HFFc6 (cell line): ENCODE data around the gene CCL21. TPM values are rescaled to one million over a fixed set of nuclear protein-coding genes. Genes with fewer than 3 reads are reported as not detected.

Experiments
- DNase-seq: peaks from one replicate; pipeline ENCODE4 v3.0.0-alpha.2; 2018
- H3K27ac Mint-ChIP-seq: 2 replicates; pipeline ENCODE4 v1.8.0; 2020; ENCODE audit warnings: mild to moderate bottlenecking, mixed read lengths
- H3K27me3 Mint-ChIP-seq: 2 replicates; pipeline ENCODE4 v1.8.0; 2021; ENCODE audit warnings: mild to moderate bottlenecking, moderate library complexity, mixed read lengths; ENCODE audit not compliant: insufficient read depth
- H3K36me3 Mint-ChIP-seq: 2 replicates; pipeline ENCODE4 v1.8.0; 2021; ENCODE audit warnings: low read depth, mixed read lengths
- H3K4me1 Mint-ChIP-seq: 2 replicates; pipeline ENCODE4 v1.8.0; 2020; ENCODE audit warnings: low read depth, mixed read lengths
- H3K4me3 Mint-ChIP-seq: 2 replicates; pipeline ENCODE4 v1.8.0; 2020; ENCODE audit warnings: mild to moderate bottlenecking, moderate library complexity, mixed read lengths
- H3K9me3 Mint-ChIP-seq: 2 replicates; pipeline ENCODE4 v1.8.0; 2020; ENCODE audit warnings: mild to moderate bottlenecking, mixed read lengths
- CTCF ChIP-seq: fragments of 200-600 bp; sonication (generic); IDR thresholded peaks from 2 replicates; pipeline ENCODE4 v1.5.0; 2021; ENCODE audit warnings: antibody characterized with exemption, mild to moderate bottlenecking
- total RNA-seq, 6 experiments: library from RNA; stranded (reverse); fragmentation: NEBNext Ultra II Directional; extraction: Animal tissue kit (Norgen Biotek cat#: 25700); gene quantifications; 2 replicates in 1 of 6; 3 replicates in 5 of 6; pipeline ENCODE4 v1.2.3, GENCODE V29; 2021

The CCL21 gene
- total RNA-seq, 6 experiments from 2014 or later: not detected

GRCh38 chr9:34686231-34686630 is 23.7 kb downstream of the CCL21 start:
- Mint-ChIP-seq H3K36me3 (peaks cover 5% of the 10 kb centered on the region; the same call in 1 of the 2 replicates), H3K27ac (no peak overlapping the region), H3K4me1 (peaks cover 18% of the 10 kb centered on the region), H3K27me3 (peaks cover 1% of the 10 kb centered on the region), H3K9me3 (no peaks in the 10 kb centered on the region), H3K4me3 (no peak overlapping the region)
- DNase-seq: no peak
- no peak for TF ChIP-seq CTCF

- Mint-ChIP-seq H3K9me3 (no peaks in the 10 kb centered on the region), H3K4me3 (no peak overlapping the region), H3K27me3 (peaks cover 1% of the 10 kb centered on the region), H3K27ac (no peak overlapping the region), H3K36me3 (peaks cover 9% of the 10 kb centered on the region), H3K4me1 (peaks cover 18% of the 10 kb centered on the region)
- no peak for DNase-seq
- no peak for TF ChIP-seq CTCF
Measured at GRCh38 chr9:34685591-34685990, 24.3 kb downstream of the CCL21 start.

GRCh38 chr9:34684816-34685215 is 25.1 kb downstream of the CCL21 start:
- Mint-ChIP-seq H3K9me3 (no peaks in the 10 kb centered on the region), H3K27ac (no peak overlapping the region), H3K27me3 (peaks cover 1% of the 10 kb centered on the region), H3K4me1 (peaks cover 18% of the 10 kb centered on the region), H3K36me3 (peaks cover 9% of the 10 kb centered on the region), H3K4me3 (no peak overlapping the region)
- no peak for TF ChIP-seq CTCF
- no peak for DNase-seq

- DNase-seq: no peak
- peaks cover 1% of the 10 kb centered on the region for H3K27me3 Mint-ChIP-seq
- H3K4me1 Mint-ChIP-seq: peaks cover 18% of the 10 kb centered on the region
- no peak overlapping the region for H3K27ac Mint-ChIP-seq
- H3K4me3 Mint-ChIP-seq: no peak overlapping the region
- H3K36me3 Mint-ChIP-seq: peaks cover 9% of the 10 kb centered on the region
- TF ChIP-seq CTCF: no peak
- no peaks in the 10 kb centered on the region for H3K9me3 Mint-ChIP-seq
Measured at GRCh38 chr9:34684145-34684544, 25.8 kb downstream of the CCL21 start.

- Mint-ChIP-seq H3K27ac (no peak overlapping the region), H3K36me3 (peaks cover 2% of the 10 kb centered on the region; the same call in 1 of the 2 replicates), H3K4me3 (no peak overlapping the region), H3K27me3 (no peaks in the 10 kb centered on the region), H3K9me3 (no peaks in the 10 kb centered on the region), H3K4me1 (no peaks in the 10 kb centered on the region)
- no peak for DNase-seq
- no peak for TF ChIP-seq CTCF
Measured at GRCh38 chr9:34675869-34676268, 34.1 kb downstream of the CCL21 start.
